ENCODE measurements around the gene GLRA1. TPM values are rescaled to one million over a fixed set of nuclear protein-coding genes. Genes with fewer than 3 reads are reported as not detected.

Gene GLRA1
- total and polyA plus RNA-seq, 4 experiments from 2014 or later, result not detected

GRCh38 chr5:151799407-151799806 is 125.2 kb downstream of the GLRA1 start:
- intact Hi-C loops (cut with micrococcal nuclease), result no loop called here
- Mint-ChIP-seq H3K27ac (peak overlapping the region in 4 of 7 donors; percentile 39 to 69 (median 50)), H3K9me3 (no peaks in the 10 kb centered on the region), H3K4me3 (no peak overlapping the region), H3K4me1 (peaks cover 14 to 20% (median 17%) of the 10 kb centered on the region in 4 donors), H3K36me3 (peaks cover 59 to 77% of the 10 kb centered on the region in 2 donors), H3K27me3 (no peaks in the 10 kb centered on the region)
- Histone ChIP-seq H3K27ac (ENCODE audit: low read depth, low read length) (no peak overlapping the region), H3K4me3 (ENCODE audit: low read length in 2 of 2) (no peak overlapping the region), H3K4me1 (ENCODE audit: insufficient read depth, low read length) (peaks cover 4% of the 10 kb centered on the region), H3K36me3 (ENCODE audit: insufficient read depth, low read length) (peaks cover 76% of the 10 kb centered on the region), H3K9me3 (ENCODE audit: control insufficient read depth in 1 of 2, low read length in 2 of 2) (no peaks in the 10 kb centered on the region), H3K27me3 (ENCODE audit: insufficient read depth, low read length) (no peaks in the 10 kb centered on the region)
- CTCF ChIA-PET (ENCODE audit: partially characterized antibody), result interaction anchor here (1.0 to 2.0 kb wide), 3 partner anchors 12 to 35 kb away, joined by 3 to 6 read pairs (median 3); no protein-coding TSS in a partner anchor
- DNase-seq, result no peak
- POLR2A ChIA-PET (ENCODE audit: partially characterized antibody), result no interaction called here

- POLR2A ChIA-PET (ENCODE audit: partially characterized antibody), result no interaction called here
- Mint-ChIP-seq H3K4me1 (peaks cover 18 to 25% (median 21%) of the 10 kb centered on the region in 4 donors), H3K4me3 (no peak overlapping the region), H3K36me3 (peaks cover 58 to 77% of the 10 kb centered on the region in 2 donors), H3K27me3 (no peaks in the 10 kb centered on the region), H3K9me3 (no peaks in the 10 kb centered on the region), H3K27ac (peak overlapping the region in 2 of 7 donors; percentile 10 to 59)
- no peaks in the 10 kb centered on the region for H3K9me3 ChIP-seq (ENCODE audit: control insufficient read depth in 1 of 2, low read length in 2 of 2)
- no peaks in the 10 kb centered on the region for H3K27me3 ChIP-seq (ENCODE audit: insufficient read depth, low read length)
- H3K4me1 ChIP-seq (ENCODE audit: insufficient read depth, low read length), result peaks cover 4% of the 10 kb centered on the region
- no peak overlapping the region for H3K27ac ChIP-seq (ENCODE audit: low read depth, low read length)
- intact Hi-C loops (cut with micrococcal nuclease), result no loop called here
- CTCF ChIA-PET (ENCODE audit: partially characterized antibody), result interaction anchor here (1.4 to 2.0 kb wide), 2 partner anchors 26 to 34 kb away, joined by 3 to 6 read pairs; no protein-coding TSS in a partner anchor
- H3K4me3 ChIP-seq (ENCODE audit: low read length in 2 of 2), result no peak overlapping the region
- peaks cover 78% of the 10 kb centered on the region for H3K36me3 ChIP-seq (ENCODE audit: insufficient read depth, low read length)
- no peak for DNase-seq
These were observed 126.0 kb downstream of the GLRA1 start for GRCh38 chr5:151798674-151799073.

GRCh38 chr5:151795426-151795825 is 129.2 kb downstream of the GLRA1 start:
- peaks cover 81% of the 10 kb centered on the region for H3K36me3 ChIP-seq (ENCODE audit: insufficient read depth, low read length)
- H3K4me3 ChIP-seq (ENCODE audit: low read length in 2 of 2), result no peak overlapping the region
- H3K27me3 Mint-ChIP-seq, result no peaks in the 10 kb centered on the region
- peaks cover 21 to 34% (median 25%) of the 10 kb centered on the region in 4 donors for H3K4me1 Mint-ChIP-seq
- no peaks in the 10 kb centered on the region for H3K9me3 ChIP-seq (ENCODE audit: control insufficient read depth in 1 of 2, low read length in 2 of 2)
- POLR2A ChIA-PET (ENCODE audit: partially characterized antibody), result no interaction called here
- no peaks in the 10 kb centered on the region for H3K9me3 Mint-ChIP-seq
- intact Hi-C loops (cut with micrococcal nuclease), result no loop called here
- peak overlapping the region in 4 of 7 donors; percentile 24 to 74 (median 30) for H3K27ac Mint-ChIP-seq
- no peak for DNase-seq
- peaks cover 60 to 86% of the 10 kb centered on the region in 2 donors for H3K36me3 Mint-ChIP-seq
- H3K4me1 ChIP-seq (ENCODE audit: insufficient read depth, low read length), result peaks cover 4% of the 10 kb centered on the region
- no peak overlapping the region for H3K27ac ChIP-seq (ENCODE audit: low read depth, low read length)
- CTCF ChIA-PET (ENCODE audit: partially characterized antibody), result no interaction called here
- H3K4me3 Mint-ChIP-seq, result no peak overlapping the region
- H3K27me3 ChIP-seq (ENCODE audit: insufficient read depth, low read length), result no peaks in the 10 kb centered on the region

GRCh38 chr5:151793358-151793757 is 131.3 kb downstream of the GLRA1 start:
- intact Hi-C loops (cut with micrococcal nuclease), result no loop called here
- H3K9me3 Mint-ChIP-seq, result no peaks in the 10 kb centered on the region
- ChIA-PET POLR2A (ENCODE audit: partially characterized antibody) (no interaction called here), CTCF (ENCODE audit: partially characterized antibody) (no interaction called here)
- peaks cover 20 to 37% (median 29%) of the 10 kb centered on the region in 4 donors for H3K4me1 Mint-ChIP-seq
- Histone ChIP-seq H3K4me1 (ENCODE audit: insufficient read depth, low read length) (peaks cover 4% of the 10 kb centered on the region), H3K9me3 (ENCODE audit: control insufficient read depth in 1 of 2, low read length in 2 of 2) (no peaks in the 10 kb centered on the region), H3K27ac (ENCODE audit: low read depth, low read length) (no peak overlapping the region), H3K4me3 (ENCODE audit: low read length in 2 of 2) (no peak overlapping the region), H3K36me3 (ENCODE audit: insufficient read depth, low read length) (peaks cover 74% of the 10 kb centered on the region), H3K27me3 (ENCODE audit: insufficient read depth, low read length) (no peaks in the 10 kb centered on the region)
- no peak for DNase-seq
- H3K36me3 Mint-ChIP-seq, result peaks cover 59 to 81% of the 10 kb centered on the region in 2 donors
- H3K27ac Mint-ChIP-seq, result peak overlapping the region in 4 of 7 donors; percentile 12 to 66 (median 46)
- no peak overlapping the region for H3K4me3 Mint-ChIP-seq
- no peaks in the 10 kb centered on the region for H3K27me3 Mint-ChIP-seq

- no peak overlapping the region for H3K4me3 ChIP-seq (ENCODE audit: low read length in 2 of 2)
- H3K27me3 ChIP-seq (ENCODE audit: insufficient read depth, low read length), result no peaks in the 10 kb centered on the region
- CTCF ChIA-PET (ENCODE audit: partially characterized antibody), result interaction anchor here (0.6 to 1.3 kb wide), 6 partner anchors 12 to 71 kb away, joined by 3 to 4 read pairs (median 3); partner anchors contain the start of gene G3BP1
- Mint-ChIP-seq H3K27me3 (no peaks in the 10 kb centered on the region), H3K9me3 (no peaks in the 10 kb centered on the region), H3K27ac (peak overlapping the region in 1 of 7 donors; percentile 57), H3K4me1 (peaks cover 24 to 47% (median 35%) of the 10 kb centered on the region in 4 donors), H3K36me3 (peaks cover 31 to 52% of the 10 kb centered on the region in 2 donors), H3K4me3 (no peak overlapping the region)
- no peaks in the 10 kb centered on the region for H3K9me3 ChIP-seq (ENCODE audit: control insufficient read depth in 1 of 2, low read length in 2 of 2)
- peaks cover 34% of the 10 kb centered on the region for H3K36me3 ChIP-seq (ENCODE audit: insufficient read depth, low read length)
- peaks cover 29% of the 10 kb centered on the region for H3K4me1 ChIP-seq (ENCODE audit: insufficient read depth, low read length)
- no peak overlapping the region for H3K27ac ChIP-seq (ENCODE audit: low read depth, low read length)
- POLR2A ChIA-PET (ENCODE audit: partially characterized antibody), result interaction anchor here (2.6 kb wide), 1 partner anchor 15 kb away, joined by 14 read pairs; the partner anchor contains the start of gene G3BP1
- intact Hi-C loops (cut with micrococcal nuclease), result no loop called here
- no peak for DNase-seq
These were observed 136.8 kb downstream of the GLRA1 start for GRCh38 chr5:151787817-151788216.

GRCh38 chr5:151786468-151786867 is 138.2 kb downstream of the GLRA1 start:
- H3K36me3 Mint-ChIP-seq, result peaks cover 23 to 42% of the 10 kb centered on the region in 2 donors
- Histone ChIP-seq H3K9me3 (ENCODE audit: control insufficient read depth in 1 of 2, low read length in 2 of 2) (no peaks in the 10 kb centered on the region), H3K36me3 (ENCODE audit: insufficient read depth, low read length) (peaks cover 24% of the 10 kb centered on the region), H3K4me1 (ENCODE audit: insufficient read depth, low read length) (peaks cover 40% of the 10 kb centered on the region), H3K27ac (ENCODE audit: low read depth, low read length) (no peak overlapping the region), H3K27me3 (ENCODE audit: insufficient read depth, low read length) (no peaks in the 10 kb centered on the region), H3K4me3 (ENCODE audit: low read length in 2 of 2) (no peak overlapping the region)
- peak overlapping the region in 5 of 7 donors; percentile 3 to 73 (median 57) for H3K27ac Mint-ChIP-seq
- no peaks in the 10 kb centered on the region for H3K27me3 Mint-ChIP-seq
- DNase-seq, result no peak
- POLR2A ChIA-PET (ENCODE audit: partially characterized antibody), result interaction anchor here (2.6 kb wide), 1 partner anchor 14 kb away, joined by 14 read pairs; the partner anchor contains the start of gene G3BP1
- no peaks in the 10 kb centered on the region for H3K9me3 Mint-ChIP-seq
- H3K4me1 Mint-ChIP-seq, result peaks cover 27 to 58% (median 42%) of the 10 kb centered on the region in 4 donors
- CTCF ChIA-PET (ENCODE audit: partially characterized antibody), result no interaction called here
- H3K4me3 Mint-ChIP-seq, result peak overlapping the region in 3 of 8 donors; percentile 23 to 69 (median 55)
- intact Hi-C loops (cut with micrococcal nuclease), result no loop called here

GRCh38 chr5:151784141-151784540 is 140.5 kb downstream of the GLRA1 start:
- Histone ChIP-seq H3K36me3 (ENCODE audit: insufficient read depth, low read length) (peaks cover 5% of the 10 kb centered on the region), H3K9me3 (ENCODE audit: control insufficient read depth in 1 of 2, low read length in 2 of 2) (no peaks in the 10 kb centered on the region), H3K4me3 (ENCODE audit: low read length in 2 of 2) (no peak overlapping the region), H3K27ac (ENCODE audit: low read depth, low read length) (no peak overlapping the region), H3K4me1 (ENCODE audit: insufficient read depth, low read length) (peaks cover 63% of the 10 kb centered on the region), H3K27me3 (ENCODE audit: insufficient read depth, low read length) (no peaks in the 10 kb centered on the region)
- intact Hi-C loops (cut with micrococcal nuclease), result no loop called here
- Mint-ChIP-seq H3K4me3 (peak overlapping the region in 3 of 8 donors; percentile 11 to 66 (median 46)), H3K27me3 (no peaks in the 10 kb centered on the region), H3K27ac (peak overlapping the region in 4 of 7 donors; percentile 24 to 35 (median 28)), H3K4me1 (peaks cover 42 to 72% (median 57%) of the 10 kb centered on the region in 4 donors), H3K36me3 (peaks cover 16 to 26% of the 10 kb centered on the region in 2 donors), H3K9me3 (no peaks in the 10 kb centered on the region)
- ChIA-PET POLR2A (ENCODE audit: partially characterized antibody) (interaction anchor here (3.2 kb wide), 1 partner anchor 12 kb away, joined by 20 read pairs; the partner anchor contains the start of gene G3BP1), CTCF (ENCODE audit: partially characterized antibody) (interaction anchor here (1.0 to 1.6 kb wide), 3 partner anchors 13 to 337 kb away, joined by 3 to 6 read pairs (median 3); partner anchors contain the start of gene SLC36A1)
- no peak for DNase-seq

All from CD4-positive, alpha-beta memory T cell (primary cell).